GM13977 (cell line): ENCODE results near the gene COMT.

ENCODE experiments used
- DNase-seq: peaks from one replicate; pipeline ENCODE4 v3.0.0; 2012; ENCODE audit warnings: low spot score
- CTCF ChIP-seq: IDR thresholded peaks from 2 replicates; pipeline ENCODE4 v1.5.1; 2012; ENCODE audit warnings: mild to moderate bottlenecking, control low read depth; ENCODE audit not compliant: insufficient read depth; ENCODE audit errors: extremely low read depth, missing control alignments
- in situ Hi-C: fragments of 300-500 bp; cut with MboI; formaldehyde crosslinking; loops from one replicate; pipeline ENCODE4 v1.12.0; 2022; ENCODE audit warnings: low sequenced_read_pairs, low pct_unique_long_range_greater_than_20kb, mixed read lengths, inconsistent platforms; ENCODE audit not compliant: unreplicated experiment

COMT gene

GRCh38 chr22:19970031-19970478, 28.5 kb downstream of the COMT start:
- no peak for DNase-seq
- in situ Hi-C loops = loop anchor here (25.0 kb wide), 2 partner anchors 108 to 317 kb away; partner anchors contain the start of genes GNB1L and RTL10
- TF ChIP-seq CTCF = no peak

GRCh38 chr22:19970479-19971275, 29.1 kb downstream of the COMT start:
- peak; percentile 98 for TF ChIP-seq CTCF
- DNase-seq = peak; percentile 92
- in situ Hi-C loops = loop anchor here (25.0 kb wide), 2 partner anchors 108 to 317 kb away; partner anchors contain the start of genes GNB1L and RTL10

- peak; percentile 4 for TF ChIP-seq CTCF
- in situ Hi-C loops = loop anchor here (25.0 kb wide), 2 partner anchors 109 to 316 kb away; partner anchors contain the start of genes GNB1L and RTL10
- no peak for DNase-seq
These were observed 29.9 kb downstream of the COMT start for GRCh38 chr22:19971276-19972124.

- DNase-seq = no peak
- TF ChIP-seq CTCF = no peak
- in situ Hi-C loops = loop anchor here (25.0 kb wide), 2 partner anchors 110 to 315 kb away; partner anchors contain the start of genes GNB1L and RTL10
These were observed 30.7 kb downstream of the COMT start for GRCh38 chr22:19972251-19972650.

GRCh38 chr22:19972652-19973550, 31.3 kb downstream of the COMT start:
- TF ChIP-seq CTCF = no peak
- in situ Hi-C loops = loop anchor here (25.0 kb wide), 2 partner anchors 111 to 314 kb away; partner anchors contain the start of genes GNB1L and RTL10
- no peak for DNase-seq
